Ramos (cell line): Measurements from ENCODE around the gene LMTK3.

Source experiments
- in situ Hi-C: fragments of 300-500 bp; cut with MboI; formaldehyde crosslinking; loops from one replicate; pipeline ENCODE4 v1.14.3; 2022; ENCODE audit warnings: low sequenced_read_pairs; ENCODE audit not compliant: unreplicated experiment

The LMTK3 gene

GRCh38 chr19:48436586-48436985 is 75.0 kb downstream of the LMTK3 start:
- in situ Hi-C loops = no loop called here
